ENCODE results near the gene HHEX.
"Not testable (repeated sequence)": the region's sequence is repeated elsewhere in the genome, so short reads cannot be mapped to it uniquely, and the experiment has no call there.

HHEX gene

GRCh38 chr10:92734301-92734700 is 44.5 kb downstream of the HHEX start:
- Histone ChIP-seq H2BK12ac (ENCODE audit: low read length) (no peak overlapping the region), H3K4me2 (ENCODE audit: low read length) (no peak overlapping the region), H3K79me2 (ENCODE audit: control insufficient read depth, insufficient read depth, low read length, poor library complexity) (no peaks in the 10 kb centered on the region), H3K18ac (ENCODE audit: low read length) (no peak overlapping the region), H3K9me3 (ENCODE audit: insufficient read depth, low read depth, low read length) (no peaks in the 10 kb centered on the region), H2AK5ac (ENCODE audit: low read length) (no peak overlapping the region), H3K9ac (ENCODE audit: low read length) (no peak overlapping the region), H3K36me3 (ENCODE audit: control insufficient read depth in 1 of 2, insufficient read depth in 2 of 2, low read length in 2 of 2) (no peaks in the 10 kb centered on the region), H3K27me3 (ENCODE audit: insufficient read depth, low read length) (no peaks in the 10 kb centered on the region), H2BK120ac (ENCODE audit: insufficient read depth, low read length, poor library complexity) (no peak overlapping the region), H3K23ac (ENCODE audit: low read length) (no peak overlapping the region), H4K12ac (ENCODE audit: low read depth, low read length) (no peak overlapping the region), H3K4me1 (ENCODE audit: control insufficient read depth in 1 of 2, insufficient read depth in 2 of 2, low read length in 2 of 2) (no peaks in the 10 kb centered on the region), H2BK5ac (ENCODE audit: low read depth, low read length, poor library complexity) (no peak overlapping the region), H4K8ac (ENCODE audit: low read depth, low read length) (no peak overlapping the region), H3K4me3 (ENCODE audit: low read depth, low read length) (no peak overlapping the region), H2AFZ (ENCODE audit: insufficient read depth, low read length, poor library complexity) (no peak overlapping the region), H3K4ac (ENCODE audit: low read depth, low read length) (no peak overlapping the region), H3K14ac (ENCODE audit: low read length) (no peak overlapping the region), H3K27ac (ENCODE audit: low read depth, low read length) (no peak overlapping the region), H3K79me1 (ENCODE audit: low read length) (no peaks in the 10 kb centered on the region), H4K91ac (ENCODE audit: low read depth, low read length) (no peak overlapping the region)
- DNase-seq, result no peak

DNA sequence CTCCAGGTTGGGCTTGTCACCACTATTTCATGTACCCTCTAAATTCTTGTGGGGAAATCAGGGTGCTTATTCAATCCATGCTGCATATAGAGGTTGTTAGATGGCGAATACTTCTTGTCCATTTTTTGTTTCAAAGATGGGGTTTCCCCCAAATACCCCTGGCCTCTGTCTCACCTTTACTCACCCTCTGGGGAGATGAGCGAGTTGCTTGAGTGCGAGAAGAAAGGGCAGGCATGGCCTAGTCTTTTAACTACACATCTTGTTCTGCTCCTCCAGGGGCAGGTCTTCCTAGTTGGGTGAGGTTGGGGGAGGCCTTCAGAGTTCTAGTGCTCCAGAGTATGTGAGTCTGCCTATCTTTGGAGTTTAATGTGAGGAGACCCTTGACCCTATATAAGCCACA is 46.2 kb downstream of the HHEX start:
- Histone ChIP-seq H3K79me1 (ENCODE audit: low read length) (no peaks in the 10 kb centered on the region), H3K14ac (ENCODE audit: low read length) (no peak overlapping the region), H3K18ac (ENCODE audit: low read length) (no peak overlapping the region), H2BK12ac (ENCODE audit: low read length) (no peak overlapping the region), H4K91ac (ENCODE audit: low read depth, low read length) (no peak overlapping the region), H3K23ac (ENCODE audit: low read length) (no peak overlapping the region), H3K79me2 (ENCODE audit: control insufficient read depth, insufficient read depth, low read length, poor library complexity) (no peaks in the 10 kb centered on the region), H3K4me1 (ENCODE audit: control insufficient read depth in 1 of 2, insufficient read depth in 2 of 2, low read length in 2 of 2) (no peaks in the 10 kb centered on the region), H3K27me3 (ENCODE audit: insufficient read depth, low read length) (no peaks in the 10 kb centered on the region), H2AK5ac (ENCODE audit: low read length) (no peak overlapping the region), H2BK5ac (ENCODE audit: low read depth, low read length, poor library complexity) (no peak overlapping the region), H3K4me2 (ENCODE audit: low read length) (no peak overlapping the region), H4K8ac (ENCODE audit: low read depth, low read length) (no peak overlapping the region), H3K9me3 (ENCODE audit: insufficient read depth, low read depth, low read length) (no peaks in the 10 kb centered on the region), H4K12ac (ENCODE audit: low read depth, low read length) (no peak overlapping the region), H3K27ac (ENCODE audit: low read depth, low read length) (no peak overlapping the region), H3K4ac (ENCODE audit: low read depth, low read length) (no peak overlapping the region), H3K4me3 (ENCODE audit: low read depth, low read length) (no peak overlapping the region), H2BK120ac (ENCODE audit: insufficient read depth, low read length, poor library complexity) (no peak overlapping the region), H3K9ac (ENCODE audit: low read length) (no peak overlapping the region), H2AFZ (ENCODE audit: insufficient read depth, low read length, poor library complexity) (no peak overlapping the region), H3K36me3 (ENCODE audit: control insufficient read depth in 1 of 2, insufficient read depth in 2 of 2, low read length in 2 of 2) (no peaks in the 10 kb centered on the region)
- no CpG with 5 or more reads among the region's 3 CpGs for WGBS (ENCODE audit: extremely low coverage, insufficient coverage, insufficient read length)
- DNase-seq, result no peak

GRCh38 chr10:92737484-92737883 is 47.7 kb downstream of the HHEX start:
- no peaks in the 10 kb centered on the region for H3K4me1 ChIP-seq (ENCODE audit: control insufficient read depth in 1 of 2, insufficient read depth in 2 of 2, low read length in 2 of 2)
- no peak overlapping the region for H2BK12ac ChIP-seq (ENCODE audit: low read length)
- H3K14ac ChIP-seq (ENCODE audit: low read length), result no peak overlapping the region
- H3K4ac ChIP-seq (ENCODE audit: low read depth, low read length), result no peak overlapping the region
- no peaks in the 10 kb centered on the region for H3K27me3 ChIP-seq (ENCODE audit: insufficient read depth, low read length)
- H2AK5ac ChIP-seq (ENCODE audit: low read length), result no peak overlapping the region
- H3K4me2 ChIP-seq (ENCODE audit: low read length), result no peak overlapping the region
- no peaks in the 10 kb centered on the region for H3K79me1 ChIP-seq (ENCODE audit: low read length)
- H3K36me3 ChIP-seq (ENCODE audit: control insufficient read depth in 1 of 2, insufficient read depth in 2 of 2, low read length in 2 of 2), result no peaks in the 10 kb centered on the region
- H3K27ac ChIP-seq (ENCODE audit: low read depth, low read length), result no peak overlapping the region
- H3K9ac ChIP-seq (ENCODE audit: low read length), result no peak overlapping the region
- no peak overlapping the region for H3K23ac ChIP-seq (ENCODE audit: low read length)
- no peak overlapping the region for H2BK5ac ChIP-seq (ENCODE audit: low read depth, low read length, poor library complexity)
- no peak overlapping the region for H4K8ac ChIP-seq (ENCODE audit: low read depth, low read length)
- no peaks in the 10 kb centered on the region for H3K79me2 ChIP-seq (ENCODE audit: control insufficient read depth, insufficient read depth, low read length, poor library complexity)
- no peak overlapping the region for H4K91ac ChIP-seq (ENCODE audit: low read depth, low read length)
- no peaks in the 10 kb centered on the region for H3K9me3 ChIP-seq (ENCODE audit: insufficient read depth, low read depth, low read length)
- no peak for DNase-seq
- H3K4me3 ChIP-seq (ENCODE audit: low read depth, low read length), result no peak overlapping the region
- no peak overlapping the region for H3K18ac ChIP-seq (ENCODE audit: low read length)
- no peak overlapping the region for H2BK120ac ChIP-seq (ENCODE audit: insufficient read depth, low read length, poor library complexity)
- H4K12ac ChIP-seq (ENCODE audit: low read depth, low read length), result no peak overlapping the region
- no peak overlapping the region for H2AFZ ChIP-seq (ENCODE audit: insufficient read depth, low read length, poor library complexity)
- no CpG with 5 or more reads among the region's 7 CpGs for WGBS (ENCODE audit: extremely low coverage, insufficient coverage, insufficient read length)

GRCh38 chr10:92740762-92741161 is 51.0 kb downstream of the HHEX start:
- Histone ChIP-seq H2BK120ac (ENCODE audit: insufficient read depth, low read length, poor library complexity) (no peak overlapping the region), H3K27me3 (ENCODE audit: insufficient read depth, low read length) (no peaks in the 10 kb centered on the region), H3K14ac (ENCODE audit: low read length) (no peak overlapping the region), H3K4me1 (ENCODE audit: control insufficient read depth in 1 of 2, insufficient read depth in 2 of 2, low read length in 2 of 2) (no peaks in the 10 kb centered on the region), H3K18ac (ENCODE audit: low read length) (no peak overlapping the region), H2BK12ac (ENCODE audit: low read length) (no peak overlapping the region), H3K79me1 (ENCODE audit: low read length) (no peaks in the 10 kb centered on the region), H4K8ac (ENCODE audit: low read depth, low read length) (no peak overlapping the region), H4K91ac (ENCODE audit: low read depth, low read length) (no peak overlapping the region), H3K4me3 (ENCODE audit: low read depth, low read length) (no peak overlapping the region), H3K9me3 (ENCODE audit: insufficient read depth, low read depth, low read length) (no peaks in the 10 kb centered on the region), H3K4me2 (ENCODE audit: low read length) (no peak overlapping the region), H4K12ac (ENCODE audit: low read depth, low read length) (no peak overlapping the region), H2AK5ac (ENCODE audit: low read length) (no peak overlapping the region), H3K4ac (ENCODE audit: low read depth, low read length) (no peak overlapping the region), H3K36me3 (ENCODE audit: control insufficient read depth in 1 of 2, insufficient read depth in 2 of 2, low read length in 2 of 2) (no peaks in the 10 kb centered on the region), H3K23ac (ENCODE audit: low read length) (no peak overlapping the region), H2BK5ac (ENCODE audit: low read depth, low read length, poor library complexity) (no peak overlapping the region), H3K27ac (ENCODE audit: low read depth, low read length) (no peak overlapping the region), H3K79me2 (ENCODE audit: control insufficient read depth, insufficient read depth, low read length, poor library complexity) (no peaks in the 10 kb centered on the region), H3K9ac (ENCODE audit: low read length) (no peak overlapping the region), H2AFZ (ENCODE audit: insufficient read depth, low read length, poor library complexity) (no peak overlapping the region)
- no CpG with 5 or more reads among the region's 3 CpGs for WGBS (ENCODE audit: extremely low coverage, insufficient coverage, insufficient read length)
- peak in 1 of 2 donors; percentile 54 for DNase-seq

GRCh38 chr10:92741741-92742140 is 52.0 kb downstream of the HHEX start:
- H2BK5ac ChIP-seq (ENCODE audit: low read depth, low read length, poor library complexity); H3K18ac ChIP-seq (ENCODE audit: low read length); DNase-seq; H3K23ac ChIP-seq (ENCODE audit: low read length); H3K9ac ChIP-seq (ENCODE audit: low read length); H2AFZ ChIP-seq (ENCODE audit: insufficient read depth, low read length, poor library complexity); H3K4me2 ChIP-seq (ENCODE audit: low read length); H3K27ac ChIP-seq (ENCODE audit: low read depth, low read length); H4K8ac ChIP-seq (ENCODE audit: low read depth, low read length); H3K14ac ChIP-seq (ENCODE audit: low read length); H3K79me2 ChIP-seq (ENCODE audit: control insufficient read depth, insufficient read depth, low read length, poor library complexity); H3K4me3 ChIP-seq (ENCODE audit: low read depth, low read length); H3K36me3 ChIP-seq (ENCODE audit: control insufficient read depth in 1 of 2, insufficient read depth in 2 of 2, low read length in 2 of 2); H2BK12ac ChIP-seq (ENCODE audit: low read length); H3K9me3 ChIP-seq (ENCODE audit: insufficient read depth, low read depth, low read length); H3K79me1 ChIP-seq (ENCODE audit: low read length); H3K4ac ChIP-seq (ENCODE audit: low read depth, low read length); H4K91ac ChIP-seq (ENCODE audit: low read depth, low read length); H3K27me3 ChIP-seq (ENCODE audit: insufficient read depth, low read length); H3K4me1 ChIP-seq (ENCODE audit: control insufficient read depth in 1 of 2, insufficient read depth in 2 of 2, low read length in 2 of 2); H4K12ac ChIP-seq (ENCODE audit: low read depth, low read length); H2AK5ac ChIP-seq (ENCODE audit: low read length); H2BK120ac ChIP-seq (ENCODE audit: insufficient read depth, low read length, poor library complexity): not testable (repeated sequence)
- WGBS (ENCODE audit: extremely low coverage, insufficient coverage, insufficient read length), result no CpG with 5 or more reads among the region's 4 CpGs
